GM21390 (cell line): ENCODE results near the gene GARNL3.

ENCODE experiments used
- ATAC-seq: cut with Tn5 transposase; IDR thresholded peaks from one replicate; pipeline ENCODE4 v1.9.1; 2021; ENCODE audit not compliant: unreplicated experiment

The GARNL3 gene

DNA sequence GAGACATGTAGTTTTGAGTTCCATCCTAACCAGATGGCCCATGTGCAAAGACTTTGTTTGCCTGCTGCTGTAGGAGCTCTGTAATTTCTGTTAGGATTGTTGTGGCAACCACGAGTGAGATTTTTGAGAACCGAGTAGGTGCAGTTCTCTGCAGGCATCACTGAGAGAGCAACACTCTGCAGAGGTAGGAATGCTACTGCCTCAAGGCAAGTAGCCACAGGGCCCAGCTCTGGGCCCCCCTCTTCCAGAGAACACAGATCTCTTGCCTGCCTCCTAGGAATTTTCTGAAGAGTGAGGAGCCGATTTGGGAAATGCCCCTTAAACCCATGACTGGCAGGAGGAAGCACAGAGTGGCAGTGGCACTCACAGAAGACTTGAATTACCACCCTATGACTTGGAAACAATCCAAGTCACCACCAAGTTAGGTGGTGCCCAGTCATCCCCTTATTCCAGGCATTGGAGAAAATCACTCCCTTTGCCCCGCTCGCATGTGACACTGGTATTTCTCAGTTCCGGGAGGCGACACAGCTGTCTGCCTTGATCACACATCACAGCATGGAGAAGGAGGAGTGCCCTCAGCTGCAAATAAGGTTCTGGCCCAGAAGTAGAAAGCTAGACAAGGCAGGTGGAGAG, 79.9 kb downstream of the GARNL3 start:
- ATAC-seq, result no peak

- no peak for ATAC-seq
These were observed 81.0 kb downstream of the GARNL3 start for GRCh38 chr9:127345566-127345965.

GRCh38 chr9:127346584-127346983, 82.0 kb downstream of the GARNL3 start:
- ATAC-seq, result no peak

GRCh38 chr9:127347831-127348776, 83.5 kb downstream of the GARNL3 start:
- no peak for ATAC-seq

- ATAC-seq, result no peak
These were observed 85.0 kb downstream of the GARNL3 start for GRCh38 chr9:127349483-127350113.

DNA sequence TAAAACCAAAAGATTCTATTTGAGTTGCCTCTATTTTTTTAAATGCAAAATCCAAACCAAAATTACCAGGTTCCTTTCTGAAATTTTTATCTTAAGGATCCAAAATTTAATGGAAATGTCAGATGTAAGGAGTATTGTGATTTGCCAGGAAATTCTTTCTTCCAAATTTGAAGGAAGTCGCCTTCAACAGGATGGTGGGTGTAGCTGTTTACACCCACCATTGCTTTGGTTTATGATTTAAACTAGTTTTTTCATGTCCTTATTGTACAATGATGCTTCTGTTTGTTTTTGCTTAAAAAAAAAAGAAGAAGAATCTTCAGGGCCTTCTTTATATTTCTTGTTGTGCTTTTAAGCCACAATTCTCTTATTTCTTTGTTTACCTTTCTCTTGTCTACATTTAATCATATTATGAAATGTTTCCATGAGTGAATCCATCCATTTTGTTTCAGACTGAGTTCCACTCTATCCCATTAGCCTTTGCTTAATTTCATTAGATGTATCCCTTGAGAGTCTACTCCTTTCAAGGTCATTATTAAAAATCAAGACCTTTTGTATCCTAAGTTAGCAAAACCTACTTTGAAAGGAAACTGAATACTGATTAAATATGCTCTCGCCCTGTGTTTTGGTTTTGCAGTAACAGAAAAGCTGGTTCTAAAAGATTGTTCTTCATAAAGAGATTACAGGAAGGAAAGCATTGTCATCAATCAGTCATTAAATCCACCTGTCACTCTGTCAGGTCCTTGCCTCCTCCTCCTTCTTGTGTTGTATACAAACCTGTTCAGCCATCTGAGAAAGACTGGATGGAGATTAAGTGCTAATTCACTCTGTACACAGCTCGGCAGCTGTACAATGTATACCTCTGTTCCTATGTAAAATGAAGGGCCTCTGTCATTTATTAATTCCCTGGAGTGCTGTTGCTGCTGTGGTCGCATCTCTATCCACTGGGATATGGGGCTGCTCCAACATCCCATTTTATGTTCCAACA, 86.9 kb downstream of the GARNL3 start:
- no peak for ATAC-seq

DNA sequence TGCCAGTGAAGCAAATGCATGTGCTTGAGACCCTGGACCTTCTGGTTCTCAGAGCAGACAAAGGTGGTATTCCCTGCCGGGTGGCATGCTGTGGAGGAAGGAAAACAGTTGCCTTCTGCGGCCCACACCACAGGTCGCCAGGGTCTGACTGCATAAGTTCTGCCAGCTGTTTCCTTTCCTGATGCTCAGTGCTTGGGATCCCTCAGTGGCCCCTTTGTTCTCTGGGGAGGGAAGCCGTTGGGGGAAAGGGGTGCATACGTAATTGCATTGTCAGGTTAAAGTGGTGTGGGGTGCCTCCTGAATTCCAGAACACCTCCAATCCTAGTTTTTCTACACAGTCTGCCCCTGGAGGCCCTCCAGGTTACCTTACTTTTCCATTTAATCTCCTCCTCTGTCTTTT, 89.3 kb downstream of the GARNL3 start:
- no peak for ATAC-seq

- ATAC-seq, result no peak
These were observed 92.3 kb downstream of the GARNL3 start for GRCh38 chr9:127356906-127357305.

GRCh38 chr9:127358023-127358535, 93.5 kb downstream of the GARNL3 start:
- ATAC-seq, result no peak

GRCh38 chr9:127358770-127359169, 94.2 kb downstream of the GARNL3 start:
- no peak for ATAC-seq

- no peak for ATAC-seq
These were observed 95.7 kb downstream of the GARNL3 start for GRCh38 chr9:127360250-127360649.

- ATAC-seq, result no peak
These were observed 96.3 kb downstream of the GARNL3 start for GRCh38 chr9:127360829-127361228.

- no peak for ATAC-seq
These were observed 97.0 kb downstream of the GARNL3 start for GRCh38 chr9:127361561-127361960.

DNA sequence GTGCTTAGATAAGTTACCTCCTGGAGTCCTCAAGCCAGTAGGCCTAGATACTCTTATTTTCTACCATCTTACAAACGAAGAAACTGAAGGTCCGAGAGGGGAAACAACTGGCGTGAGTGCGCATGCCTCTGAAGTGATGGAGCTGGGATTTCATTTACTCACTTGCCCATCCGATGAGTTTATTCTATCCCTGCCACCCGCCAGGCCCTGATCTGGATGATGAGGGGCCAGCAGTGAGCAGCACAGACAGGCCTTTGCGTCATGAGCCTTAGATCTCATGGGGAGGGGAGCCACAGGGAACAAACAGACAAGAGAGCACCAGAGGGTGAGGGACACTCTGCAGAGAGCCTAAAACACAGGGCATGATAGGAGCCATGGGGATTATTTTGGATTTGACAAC, 98.3 kb downstream of the GARNL3 start:
- ATAC-seq, result no peak

GRCh38 chr9:127365461-127365860, 100.9 kb downstream of the GARNL3 start:
- no peak for ATAC-seq

- no peak for ATAC-seq
These were observed 102.0 kb downstream of the GARNL3 start for GRCh38 chr9:127366594-127366993.

- no peak for ATAC-seq
These were observed 104.4 kb downstream of the GARNL3 start for GRCh38 chr9:127368852-127369402.

DNA sequence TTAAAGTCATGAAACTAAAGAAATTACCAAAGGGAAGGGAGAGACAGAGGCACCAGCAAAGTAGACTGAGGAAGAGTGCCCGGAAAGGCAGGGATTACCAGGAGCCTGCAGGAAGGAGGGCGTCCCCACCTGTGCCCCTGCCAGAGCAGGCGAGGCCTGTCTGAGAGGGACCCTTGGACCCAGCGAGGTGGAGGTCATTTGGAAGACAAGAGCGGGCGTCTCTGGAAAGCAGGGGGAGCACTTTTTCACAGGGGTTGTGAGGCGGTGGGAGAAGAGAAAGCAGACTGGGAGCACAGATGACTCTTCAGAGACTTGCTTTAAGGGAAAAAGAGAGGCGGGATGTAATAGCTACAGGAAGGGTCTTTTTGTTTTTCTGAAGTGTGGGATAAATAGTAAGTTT, 104.9 kb downstream of the GARNL3 start:
- ATAC-seq, result no peak

DNA sequence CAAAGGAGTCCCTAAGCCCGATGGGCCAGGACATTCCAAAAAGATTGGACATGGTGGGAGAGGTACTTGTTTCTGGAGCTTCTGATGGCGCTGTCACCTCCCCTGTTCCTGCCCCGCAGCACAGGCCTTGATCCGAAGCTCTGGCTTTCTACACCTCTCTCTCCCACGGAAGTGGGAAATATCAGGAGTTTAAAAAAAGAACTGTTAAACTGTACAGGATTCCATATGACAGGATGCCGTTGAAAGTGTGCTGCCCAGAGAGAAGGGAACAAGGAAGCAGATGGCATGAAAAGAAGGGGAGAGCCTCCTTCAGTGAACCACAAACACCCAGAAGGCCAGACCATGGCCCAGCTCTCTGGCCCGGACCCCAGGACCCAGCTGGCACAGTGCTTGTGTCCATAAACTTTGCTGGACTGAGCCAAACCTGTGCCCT, 105.6 kb downstream of the GARNL3 start:
- no peak for ATAC-seq
